K562 (cell line): ENCODE data around the gene SEC61A1. TPM values are rescaled to one million over a fixed set of nuclear protein-coding genes. Genes with fewer than 3 reads are reported as not detected.

Experiments
- ARID1B ChIP-seq: fragments of 450-650 bp; IDR thresholded peaks from 2 replicates; pipeline ENCODE4 v1.6.1; 2016; ENCODE audit warnings: antibody characterized with exemption, mild to moderate bottlenecking, inconsistent platforms
- ATF3 ChIP-seq, 2 experiments: fragments of 450-650 bp in 1 of 2; sonication (generic) in 1 of 2; formaldehyde crosslinking in 1 of 2; IDR thresholded peaks in 1 of 2; conservative IDR thresholded peaks in 1 of 2; 2 replicates each; pipeline versions ENCODE4 v1.6.1 to v1.8.1; 2016 to 2023; ENCODE audit warnings: mild to moderate bottlenecking in 2 of 2, moderate library complexity in 2 of 2, inconsistent platforms in 1 of 2, missing genetic modification reagents in 1 of 2
- CCNT2 ChIP-seq: IDR thresholded peaks from 2 replicates; pipeline ENCODE4 v1.6.1; 2011; ENCODE audit warnings: borderline replicate concordance, low read depth, mild to moderate bottlenecking, moderate library complexity, mixed read lengths, low read length; ENCODE audit not compliant: insufficient read length; ENCODE audit errors: extremely low read depth
- CHD2 ChIP-seq: IDR thresholded peaks from 2 replicates; pipeline ENCODE4 v1.6.1; 2011; ENCODE audit warnings: low read depth, low read length
- ELK3 ChIP-seq: fragments of 450-650 bp; formaldehyde crosslinking; IDR thresholded peaks from 2 replicates; pipeline ENCODE4 v1.4.0; 2020; ENCODE audit warnings: mild to moderate bottlenecking
- IRF9 ChIP-seq: fragments of 450-650 bp; IDR thresholded peaks from 2 replicates; pipeline ENCODE4 v1.6.1; 2016; ENCODE audit warnings: missing biosample characterization, missing genetic modification characterization
- MEF2D ChIP-seq: conservative IDR thresholded peaks from 2 replicates; pipeline ENCODE4 v1.6.1; 2016; ENCODE audit warnings: low read depth, missing genetic modification characterization, missing compliant biosample characterization
- PTRF ChIP-seq: fragments of 450-650 bp; IDR thresholded peaks from 2 replicates; pipeline ENCODE4 v1.6.1; 2016; ENCODE audit warnings: mild to moderate bottlenecking, missing genetic modification characterization, missing compliant biosample characterization
- SMAD4 ChIP-seq: fragments of 250-450 bp; sonication (Bioruptor Pico); conservative IDR thresholded peaks from 2 replicates; pipeline ENCODE4 v1.8.0; 2021; ENCODE audit warnings: inconsistent platforms, mild to moderate bottlenecking, moderate library complexity
- SMARCA4 ChIP-seq: fragments of 450-650 bp; IDR thresholded peaks from 2 replicates; pipeline ENCODE4 v1.6.1; 2016
- SMARCE1 ChIP-seq: fragments of 450-650 bp; IDR thresholded peaks from 2 replicates; pipeline ENCODE4 v1.7.1; 2016; ENCODE audit warnings: mild to moderate bottlenecking
- STAT5A ChIP-seq: IDR thresholded peaks from 2 replicates; pipeline ENCODE4 v1.6.1; 2012; ENCODE audit warnings: low read length, inconsistent platforms, borderline replicate concordance
- ZEB2 ChIP-seq: fragments of 450-650 bp; IDR thresholded peaks from 2 replicates; pipeline ENCODE4 v1.6.1; 2016
- ZNF766 ChIP-seq: fragments of 200-800 bp; sonication (Bioruptor generic); conservative IDR thresholded peaks from 2 replicates; pipeline ENCODE4 v1.6.1; 2016; ENCODE audit warnings: missing genetic modification characterization, missing compliant biosample characterization
- polyA plus RNA-seq, 8 experiments: library from polyadenylated mRNA; depleted of rRNA in 4 of 8; stranded (reverse) in 5 of 8; unstranded in 3 of 8; fragments of >200 nt; fragmentation: Nextera tagmentation in 2 of 8; fragmentation: Illumina TruSeq in 1 of 8; extraction: Ambion mirVana in 2 of 8; extraction: Trizol in 1 of 8; gene quantifications; 2 replicates each; pipeline versions ENCODE4 v1.2.1 to v1.2.3, GENCODE V29; 2011 to 2014; ENCODE audit warnings: inconsistent platforms in 1 of 8, missing spikeins in 1 of 8
- total RNA-seq, 7 experiments: library from RNA; depleted of rRNA in 6 of 7; stranded (reverse); fragments of >200 nt in 6 of 7; fragmentation: Illumina TruSeq in 2 of 7; extraction: Trizol in 2 of 7; gene quantifications; 2 replicates each; pipeline versions ENCODE4 v1.2.1 to v1.2.3, GENCODE V29; 2011 to 2021; ENCODE audit warnings: low replicate concordance in 1 of 7

Gene SEC61A1
- total and polyA plus RNA-seq, 9 of the 15 experiments (the other 6 are each of a cell fraction or from before 2014, with no cell fraction given): 1.9 to 140 (median 79.1) TPM

- TF ChIP-seq SMAD4: peak; percentile 86
- TF ChIP-seq STAT5A: peak; percentile 49; the same call in 1 of the 2 replicates
- peak; percentile 78; the same call in 1 of the 2 replicates for TF ChIP-seq SMARCE1
- peak; percentile 29 for TF ChIP-seq CCNT2
- peak; percentile 86; the same call in 1 of the 2 replicates for TF ChIP-seq SMARCA4
- TF ChIP-seq PTRF (tag): no peak
- TF ChIP-seq MEF2D (tag): peak; percentile 50; the same call in 1 of the 2 replicates
- peak; percentile 92 for TF ChIP-seq ATF3 (IDR thresholded peaks at IDR 0.05)
- no peak for TF ChIP-seq ATF3 (CRISPR knock-in tag; conservative IDR thresholded peaks at IDR 0.05)
- TF ChIP-seq ZNF766 (CRISPR knock-in tag): peak; percentile 60; the same call in 1 of the 2 replicates
- no peak for TF ChIP-seq CHD2
- TF ChIP-seq ARID1B: peak; percentile 81; the same call in 1 of the 2 replicates
- TF ChIP-seq ZEB2: peak; percentile 56; the same call in 1 of the 2 replicates
- TF ChIP-seq IRF9 (tag): peak; percentile 59; the same call in 1 of the 2 replicates
- no peak for TF ChIP-seq ELK3 (CRISPR knock-in tag)
These were observed 42.0 kb upstream of the SEC61A1 start (continued) for GRCh38 chr3:128009952-128010846.
